BLaER1 (cell line): Measurements from ENCODE around the gene DGLUCY.
"Not testable (repeated sequence)": the region's sequence is repeated elsewhere in the genome, so short reads cannot be mapped to it uniquely, and the experiment has no call there.

Source experiments
- H3K27ac ChIP-seq: shearing (Covaris generic); formaldehyde crosslinking; 2 replicates; pipeline ENCODE4 v1.8.1; 2022
- H3K27me3 ChIP-seq: shearing (Covaris generic); formaldehyde crosslinking; 2 replicates; pipeline ENCODE4 v1.8.1; 2022
- H3K36me3 ChIP-seq: shearing (Covaris generic); formaldehyde crosslinking; 2 replicates; pipeline ENCODE4 v1.8.1; 2022
- H3K4me1 ChIP-seq: shearing (Covaris generic); formaldehyde crosslinking; 2 replicates; pipeline ENCODE4 v1.8.1; 2022
- H3K4me2 ChIP-seq: shearing (Covaris generic); formaldehyde crosslinking; 2 replicates; pipeline ENCODE4 v1.8.1; 2022
- H3K4me3 ChIP-seq: shearing (Covaris generic); formaldehyde crosslinking; 2 replicates; pipeline ENCODE4 v1.8.1; 2022
- H3K9ac ChIP-seq: shearing (Covaris generic); formaldehyde crosslinking; 2 replicates; pipeline ENCODE4 v1.8.1; 2022
- H3K9me3 ChIP-seq: shearing (Covaris generic); formaldehyde crosslinking; 2 replicates; pipeline ENCODE4 v1.8.1; 2022
- H4K20me1 ChIP-seq: shearing (Covaris generic); formaldehyde crosslinking; 2 replicates; pipeline ENCODE4 v1.8.1; 2022
- Cebpa-rat ChIP-seq: shearing (Covaris generic); IDR thresholded peaks from 2 replicates; pipeline ENCODE4 v1.8.1; 2022

Gene DGLUCY

DNA sequence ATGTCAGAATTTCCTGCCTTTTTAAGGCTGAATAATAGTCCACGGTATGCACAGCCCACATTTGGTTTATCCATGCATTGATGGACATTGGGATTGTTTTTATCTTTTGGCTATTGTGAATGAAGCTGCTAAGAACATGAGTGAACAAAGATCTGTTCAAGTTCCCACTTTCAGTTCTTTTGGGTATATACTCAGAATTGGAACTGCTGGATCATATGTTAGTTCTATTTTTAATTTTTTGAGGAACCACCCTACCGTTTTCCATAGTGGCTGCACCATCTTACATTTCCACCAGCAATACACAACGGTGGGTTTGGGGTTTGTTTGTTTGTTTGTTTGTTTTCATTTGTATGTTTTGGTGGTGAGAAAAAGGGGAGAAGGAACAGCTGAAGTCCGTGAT is 124.2 kb downstream of the DGLUCY start:
- Histone ChIP-seq H3K9me3 (peaks cover 14% of the 10 kb centered on the region; the same call in 1 of the 2 replicates), H3K27me3 (no peaks in the 10 kb centered on the region), H3K9ac (no peak overlapping the region), H3K4me2 (no peak overlapping the region), H3K4me1 (peaks cover 23% of the 10 kb centered on the region), H3K27ac (no peak overlapping the region), H3K36me3 (0 out of 2 replicates have a peak, but pooled peaks cover 6% of the 10 kb centered on the region), H3K4me3 (no peak overlapping the region), H4K20me1 (no peaks in the 10 kb centered on the region)
- TF ChIP-seq Cebpa-rat = no peak

GRCh38 chr14:91238661-91239060 is 124.8 kb downstream of the DGLUCY start:
- Histone ChIP-seq H3K4me3 (no peak overlapping the region), H3K27ac (no peak overlapping the region), H3K4me2 (no peak overlapping the region), H3K9ac (no peak overlapping the region), H3K36me3 (0 out of 2 replicates have a peak, but pooled peaks cover 4% of the 10 kb centered on the region), H4K20me1 (no peaks in the 10 kb centered on the region), H3K9me3 (peaks cover 13% of the 10 kb centered on the region; the same call in 1 of the 2 replicates), H3K4me1 (peaks cover 29% of the 10 kb centered on the region), H3K27me3 (no peaks in the 10 kb centered on the region)
- no peak for TF ChIP-seq Cebpa-rat

DNA sequence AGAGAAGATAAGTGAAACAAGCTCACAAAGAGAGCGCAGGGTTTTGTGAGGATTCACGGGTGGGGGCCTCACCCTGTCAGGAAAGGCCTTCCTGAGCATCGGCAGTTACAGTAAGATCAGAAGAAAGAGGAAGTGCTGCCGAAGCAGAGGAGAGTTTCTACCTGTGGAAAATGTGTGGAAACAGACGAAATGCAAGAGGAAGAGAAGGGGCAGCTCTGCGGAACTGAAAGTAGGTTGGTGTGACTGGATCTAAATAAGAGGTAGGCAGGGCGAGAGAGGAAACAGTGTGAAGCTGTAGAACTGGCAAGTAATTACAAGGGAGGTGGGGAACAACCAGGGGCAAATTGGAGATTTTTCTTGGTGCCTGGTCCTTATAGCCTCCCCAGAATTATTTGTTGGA is 128.0 kb downstream of the DGLUCY start:
- Histone ChIP-seq H3K4me2 (peak overlapping the region; percentile 92), H3K27me3 (no peaks in the 10 kb centered on the region), H3K36me3 (no peaks in the 10 kb centered on the region), H3K4me3 (peak overlapping the region; percentile 26; the same call in 1 of the 2 replicates), H3K4me1 (peaks cover 61% of the 10 kb centered on the region), H3K9ac (peak overlapping the region; percentile 58), H3K9me3 (peaks cover 3% of the 10 kb centered on the region; the same call in 1 of the 2 replicates), H4K20me1 (no peaks in the 10 kb centered on the region), H3K27ac (peak overlapping the region; percentile 39)
- no peak for TF ChIP-seq Cebpa-rat

DNA sequence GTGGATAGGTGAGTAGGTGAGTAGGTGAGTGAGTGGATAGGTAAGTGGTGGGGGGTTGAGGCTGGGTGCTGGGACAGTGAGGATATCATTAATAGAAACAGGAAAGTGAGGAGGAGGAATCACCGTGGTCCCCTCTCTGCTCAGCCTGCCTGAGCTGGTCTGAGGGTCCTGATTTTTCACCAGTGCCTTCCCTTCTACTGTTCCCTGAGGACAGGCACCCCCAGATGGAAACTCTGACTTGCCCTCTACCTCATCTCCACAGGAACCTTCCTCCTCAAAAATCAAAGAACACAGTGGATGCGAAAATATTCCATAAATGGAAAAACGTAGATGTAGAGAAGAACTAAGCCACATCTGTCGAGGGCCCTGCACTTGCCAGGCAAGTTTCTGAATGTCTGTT is 128.8 kb downstream of the DGLUCY start:
- Histone ChIP-seq H3K36me3 (no peaks in the 10 kb centered on the region), H3K4me3 (no peak overlapping the region), H3K9me3 (peaks cover 3% of the 10 kb centered on the region; the same call in 1 of the 2 replicates), H3K27ac (peak overlapping the region; percentile 69), H3K27me3 (no peaks in the 10 kb centered on the region), H3K4me1 (peaks cover 65% of the 10 kb centered on the region), H3K9ac (no peak overlapping the region), H3K4me2 (peak overlapping the region; percentile 92), H4K20me1 (no peaks in the 10 kb centered on the region)
- TF ChIP-seq Cebpa-rat = no peak

- H3K4me2 ChIP-seq = peak overlapping the region; percentile 92
- no peaks in the 10 kb centered on the region for H3K27me3 ChIP-seq
- peaks cover 3% of the 10 kb centered on the region; the same call in 1 of the 2 replicates for H3K9me3 ChIP-seq
- H3K9ac ChIP-seq = no peak overlapping the region; the same call in 1 of the 2 replicates
- H4K20me1 ChIP-seq = no peaks in the 10 kb centered on the region
- peak overlapping the region; percentile 32; the same call in 1 of the 2 replicates for H3K4me3 ChIP-seq
- peaks cover 69% of the 10 kb centered on the region for H3K4me1 ChIP-seq
- H3K36me3 ChIP-seq = no peaks in the 10 kb centered on the region
- no peak for TF ChIP-seq Cebpa-rat
- H3K27ac ChIP-seq = peak overlapping the region; percentile 69
Measured at GRCh38 chr14:91243074-91243471, 129.2 kb downstream of the DGLUCY start.

DNA sequence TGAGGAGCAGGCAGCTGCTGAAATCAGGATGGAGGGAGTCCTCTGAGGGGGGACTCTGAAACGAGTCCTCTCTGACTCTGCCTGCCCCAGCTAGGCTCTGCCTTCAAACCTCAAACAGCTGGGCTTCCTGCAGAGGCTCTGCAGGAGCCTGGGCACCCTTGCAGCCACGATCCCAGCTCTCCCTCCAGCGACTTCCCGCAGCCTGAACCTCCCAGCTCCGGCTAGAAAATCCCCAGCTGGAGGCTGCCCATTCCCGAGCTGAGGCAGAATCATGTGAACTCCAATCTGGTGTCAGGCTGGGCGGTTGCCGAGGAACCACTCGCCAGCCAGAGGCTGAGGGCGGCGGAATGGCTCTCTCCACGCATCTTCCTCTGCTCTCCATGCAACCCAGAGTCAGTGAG is 130.6 kb downstream of the DGLUCY start, which contains the start of gene GPR68:
GPR68 (minus strand) TSS at position 204 of the 401 bp plus-strand sequence. CDS start 9,654 bp downstream, outside the sequence.
- peaks cover under 1% of the 10 kb centered on the region; the same call in 1 of the 2 replicates for H3K9me3 ChIP-seq
- no peaks in the 10 kb centered on the region for H3K27me3 ChIP-seq
- H3K36me3 ChIP-seq = no peaks in the 10 kb centered on the region
- peak within 1 kb of the TSS; percentile 56 for H3K9ac ChIP-seq
- no peak for TF ChIP-seq Cebpa-rat
- H4K20me1 ChIP-seq = no peaks in the 10 kb centered on the region
- peak within 1 kb of the TSS; percentile 32 for H3K4me3 ChIP-seq
- peaks cover 82% of the 10 kb centered on the region for H3K4me1 ChIP-seq
- peak within 1 kb of the TSS; percentile 92 for H3K4me2 ChIP-seq
- peak within 1 kb of the TSS; percentile 69 for H3K27ac ChIP-seq

GRCh38 chr14:91245029-91245428 is 131.2 kb downstream of the DGLUCY start:
- Histone ChIP-seq H3K36me3 (no peaks in the 10 kb centered on the region), H3K9me3 (no peaks in the 10 kb centered on the region; the same call in 1 of the 2 replicates), H4K20me1 (no peaks in the 10 kb centered on the region), H3K4me3 (0 out of 2 replicates have a peak overlapping the region, but pooled peaks have one; percentile 6), H3K4me1 (peaks cover 87% of the 10 kb centered on the region), H3K4me2 (peak overlapping the region; percentile 92), H3K27ac (peak overlapping the region; percentile 69; the same call in 1 of the 2 replicates), H3K9ac (no peak overlapping the region), H3K27me3 (no peaks in the 10 kb centered on the region)
- no peak for TF ChIP-seq Cebpa-rat

DNA sequence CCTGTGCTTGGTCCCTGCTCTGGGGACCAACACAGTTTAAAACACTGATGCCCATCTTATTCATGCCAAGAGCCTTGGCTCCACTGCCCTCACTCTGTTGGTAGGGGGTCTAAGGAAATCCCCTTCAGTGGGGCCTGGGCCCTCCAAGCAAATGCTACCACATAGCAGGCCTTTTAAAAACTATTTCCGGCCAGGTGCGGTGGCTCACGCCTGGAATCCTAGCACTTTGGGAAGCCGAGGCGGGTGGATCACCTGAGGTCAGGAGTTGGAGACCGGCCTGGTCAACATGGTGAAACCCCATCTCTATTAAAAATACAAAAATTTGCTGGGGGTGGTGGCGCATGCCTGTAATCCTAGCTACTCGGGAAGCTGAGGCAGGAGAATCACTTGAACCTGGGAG is 131.7 kb downstream of the DGLUCY start:
- not testable (repeated sequence) for H3K27me3 ChIP-seq, H3K4me3 ChIP-seq, H3K9me3 ChIP-seq, H4K20me1 ChIP-seq, H3K36me3 ChIP-seq, H3K9ac ChIP-seq
- peak overlapping the region; percentile 92 for H3K4me2 ChIP-seq
- peaks cover 93% of the 10 kb centered on the region for H3K4me1 ChIP-seq
- peak overlapping the region; percentile 69; the same call in 1 of the 2 replicates for H3K27ac ChIP-seq

- Histone ChIP-seq H3K27me3 (no peaks in the 10 kb centered on the region), H3K9ac (no peak overlapping the region), H4K20me1 (no peaks in the 10 kb centered on the region), H3K4me2 (peak overlapping the region; percentile 92), H3K27ac (0 out of 2 replicates have a peak overlapping the region, but pooled peaks have one; percentile 33), H3K36me3 (no peaks in the 10 kb centered on the region), H3K4me3 (no peak overlapping the region), H3K9me3 (no peaks in the 10 kb centered on the region), H3K4me1 (peaks cover 95% of the 10 kb centered on the region)
- TF ChIP-seq Cebpa-rat = no peak
Measured at GRCh38 chr14:91246051-91246852, 132.4 kb downstream of the DGLUCY start.
